Body of pancreas (tissue), 4 donors: ENCODE data around the gene CARNS1.
A peak's percentile ranks its signal among the peaks of the same experiment; 100 is the strongest.

Source experiments
- POLR2A ChIP-seq, 3 donors: fragments of 450-650 bp; IDR thresholded peaks; one replicate each; pipeline ENCODE4 v1.6.1; 2016; ENCODE audit warnings: antibody characterized with exemption in 3 of 3, mild to moderate bottlenecking in 2 of 3
- TF ChIP-seq, protein P1 (sequence below), 7 experiments: fragments of 450-650 bp in 4 of 7; fragments of 200-600 bp in 3 of 7; sonication (generic) in 3 of 7; IDR thresholded peaks; one replicate each; pipeline ENCODE4 v1.5.1; 2016 to 2019; ENCODE audit warnings: antibody characterized with exemption in 7 of 7

DNA sequence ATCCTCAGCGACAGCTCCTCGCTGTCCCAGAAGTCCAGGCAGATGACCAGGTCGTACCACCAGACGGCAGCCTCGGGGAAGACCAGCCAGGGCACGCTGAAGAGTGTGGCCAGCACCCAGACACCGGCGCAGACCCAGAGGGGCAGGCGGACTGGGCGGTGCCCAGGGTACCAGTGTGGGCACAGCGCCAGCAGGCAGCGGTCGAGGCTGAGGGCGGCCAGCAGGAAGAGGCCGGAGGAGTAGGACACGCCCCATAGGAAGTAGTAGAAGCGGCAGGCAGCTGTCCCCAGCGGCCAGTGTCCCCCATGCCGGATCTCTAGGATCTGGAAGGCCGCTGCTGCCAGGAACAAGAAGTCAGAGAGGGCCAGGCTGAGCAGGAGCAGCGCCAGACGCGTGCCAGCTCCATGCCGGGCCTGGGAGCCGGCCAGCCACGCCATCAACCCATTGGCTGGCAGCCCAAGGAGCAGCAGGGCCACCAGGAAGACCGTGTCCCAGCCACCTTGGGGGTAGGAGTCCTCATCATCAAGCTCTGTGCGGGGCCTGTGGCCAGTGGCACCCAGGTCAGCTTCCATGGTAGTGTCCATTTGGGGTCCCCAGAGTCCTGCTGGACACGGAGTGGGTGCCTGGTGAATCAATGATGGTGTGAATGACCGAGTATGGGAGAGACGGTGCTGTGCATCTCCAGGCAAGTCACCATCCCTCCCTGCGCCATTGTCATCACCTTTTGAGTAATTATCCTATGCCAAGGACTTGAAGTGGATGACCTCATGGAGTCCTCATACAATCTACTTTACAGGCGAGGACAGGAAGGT, 36.9 kb downstream of the CARNS1 start, which contains the start of gene GPR152:
- TF ChIP-seq, protein P1, sequence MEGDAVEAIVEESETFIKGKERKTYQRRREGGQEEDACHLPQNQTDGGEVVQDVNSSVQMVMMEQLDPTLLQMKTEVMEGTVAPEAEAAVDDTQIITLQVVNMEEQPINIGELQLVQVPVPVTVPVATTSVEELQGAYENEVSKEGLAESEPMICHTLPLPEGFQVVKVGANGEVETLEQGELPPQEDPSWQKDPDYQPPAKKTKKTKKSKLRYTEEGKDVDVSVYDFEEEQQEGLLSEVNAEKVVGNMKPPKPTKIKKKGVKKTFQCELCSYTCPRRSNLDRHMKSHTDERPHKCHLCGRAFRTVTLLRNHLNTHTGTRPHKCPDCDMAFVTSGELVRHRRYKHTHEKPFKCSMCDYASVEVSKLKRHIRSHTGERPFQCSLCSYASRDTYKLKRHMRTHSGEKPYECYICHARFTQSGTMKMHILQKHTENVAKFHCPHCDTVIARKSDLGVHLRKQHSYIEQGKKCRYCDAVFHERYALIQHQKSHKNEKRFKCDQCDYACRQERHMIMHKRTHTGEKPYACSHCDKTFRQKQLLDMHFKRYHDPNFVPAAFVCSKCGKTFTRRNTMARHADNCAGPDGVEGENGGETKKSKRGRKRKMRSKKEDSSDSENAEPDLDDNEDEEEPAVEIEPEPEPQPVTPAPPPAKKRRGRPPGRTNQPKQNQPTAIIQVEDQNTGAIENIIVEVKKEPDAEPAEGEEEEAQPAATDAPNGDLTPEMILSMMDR (IDR thresholded peaks at IDR 0.05): peak in 2 of 7 experiments; percentile 1 to 10
- TF ChIP-seq POLR2A (IDR thresholded peaks at IDR 0.05): no peak
